Smooth muscle cell (in vitro differentiated cells): ENCODE measurements around the gene CDKAL1. TPM values are rescaled to one million over a fixed set of nuclear protein-coding genes. Genes with fewer than 3 reads are reported as not detected.
A peak's percentile ranks its signal among the peaks of the same experiment; 100 is the strongest.
"Not testable (repeated sequence)": the region's sequence is repeated elsewhere in the genome, so short reads cannot be mapped to it uniquely, and the experiment has no call there.

ENCODE experiments used
- DNase-seq: peaks from one replicate; lab custom pipeline; 2025; ENCODE audit not compliant: unreplicated experiment; lab: John Stamatoyannopoulos, UW
- H2AFZ ChIP-seq: fragments of 200-600 bp; sonication (generic); 2 replicates; pipeline ENCODE4 v1.6.0; 2016; ENCODE audit warnings: antibody characterized with exemption, low read depth, mild to moderate bottlenecking
- H3F3A ChIP-seq: fragments of 200-600 bp; sonication (generic); 2 replicates; pipeline ENCODE4 v1.6.0; 2017; ENCODE audit warnings: antibody characterized with exemption, low read depth
- H3K27ac ChIP-seq: fragments of 200-600 bp; sonication (generic); 2 replicates; pipeline ENCODE4 v1.5.1; 2016; ENCODE audit warnings: low read depth, mild to moderate bottlenecking
- H3K27me3 ChIP-seq: fragments of 200-600 bp; sonication (generic); 2 replicates; pipeline ENCODE4 v1.6.1; 2016; ENCODE audit warnings: low read depth, mild to moderate bottlenecking
- H3K36me3 ChIP-seq: fragments of 200-600 bp; sonication (generic); 2 replicates; pipeline ENCODE4 v1.5.1; 2016; ENCODE audit warnings: low read depth
- H3K4me1 ChIP-seq: fragments of 200-600 bp; sonication (generic); 2 replicates; pipeline ENCODE4 v1.5.1; 2016; ENCODE audit warnings: low read depth
- H3K4me2 ChIP-seq: fragments of 200-600 bp; sonication (generic); 2 replicates; pipeline ENCODE4 v1.6.0; 2016; ENCODE audit warnings: mild to moderate bottlenecking
- H3K4me3 ChIP-seq: fragments of 200-600 bp; sonication (generic); 2 replicates; pipeline ENCODE4 v1.5.1; 2016; ENCODE audit warnings: mild to moderate bottlenecking
- H3K79me2 ChIP-seq: fragments of 200-600 bp; sonication (generic); 2 replicates; pipeline ENCODE4 v1.6.0; 2016; ENCODE audit warnings: low read depth, mild to moderate bottlenecking
- H3K9ac ChIP-seq: fragments of 200-600 bp; sonication (generic); 2 replicates; pipeline ENCODE4 v1.6.0; 2016; ENCODE audit warnings: low read depth
- H3K9me3 ChIP-seq: fragments of 200-600 bp; sonication (generic); replicated peaks from 2 replicates; pipeline ENCODE4 v1.5.1; 2016; ENCODE audit warnings: low read depth
- H4K20me1 ChIP-seq: fragments of 200-600 bp; sonication (generic); 2 replicates; pipeline ENCODE4 v1.6.0; 2016; ENCODE audit warnings: low read depth
- WGBS: methylation state at CpG from one replicate; pipeline ENCODE4 v1.1.7; 2016; ENCODE audit warnings: low lambda C conversion rate; 5-methylcytosine and 5-hydroxymethylcytosine counted together
- polyA plus RNA-seq: library from polyadenylated mRNA; unstranded; fragments of >200 nt; fragmentation: Nextera tagmentation; extraction: Ambion mirVana; gene quantifications from 2 replicates; pipeline ENCODE4 v1.2.1, GENCODE V29; 2016
- total RNA-seq: library from RNA; depleted of rRNA; stranded (reverse); fragments of >200 nt; gene quantifications from 2 replicates; pipeline ENCODE4 v1.2.3, GENCODE V29; 2014
- TF ChIP-seq, protein P1 (sequence below): fragments of 200-600 bp; sonication (generic); IDR thresholded peaks from 2 replicates; pipeline ENCODE4 v1.5.1; 2017; ENCODE audit warnings: borderline replicate concordance, mild to moderate bottlenecking, antibody characterized with exemption; ENCODE audit not compliant: insufficient read depth, poor library complexity, severe bottlenecking

The CDKAL1 gene
- total and polyA plus RNA-seq, 2 experiments from 2014 or later: 16.5 to 16.6 TPM

DNA sequence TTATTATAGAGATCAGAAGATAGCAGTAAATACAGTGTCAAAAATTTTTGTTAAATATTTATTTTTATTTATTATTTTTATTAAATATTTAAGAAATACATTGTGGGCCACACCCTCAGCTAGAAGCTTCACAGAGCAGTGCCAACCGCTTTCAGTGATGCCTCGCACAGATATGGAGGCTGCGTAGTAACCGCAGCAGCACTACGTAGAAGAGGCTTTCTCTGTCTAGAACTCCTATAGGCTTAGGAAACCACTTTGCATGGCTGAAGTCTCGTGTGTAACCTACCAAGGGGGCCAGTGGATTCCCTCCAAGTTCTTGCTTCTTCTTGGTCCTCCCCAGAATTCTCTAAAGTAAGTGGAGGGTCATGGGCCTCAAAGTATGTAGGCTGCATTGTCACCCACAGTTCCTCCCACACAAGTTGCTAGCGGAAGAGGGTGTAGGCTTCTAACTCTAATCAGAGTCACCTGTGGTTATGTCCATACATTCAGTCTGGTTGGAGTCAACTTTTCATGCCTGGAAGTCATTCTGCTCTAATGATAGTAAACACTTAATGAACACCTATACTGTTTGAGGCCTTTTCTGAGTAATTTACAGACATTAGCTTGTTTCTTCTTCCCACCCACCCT lies 285.6 kb downstream of the CDKAL1 start:
- Histone ChIP-seq H3F3A (no peaks in the 10 kb centered on the region), H2AFZ (no peak overlapping the region), H3K36me3 (no peaks in the 10 kb centered on the region), H3K9ac (no peak overlapping the region), H3K27ac (no peak overlapping the region), H3K27me3 (no peaks in the 10 kb centered on the region), H3K4me3 (no peak overlapping the region), H3K9me3 (no peaks in the 10 kb centered on the region), H3K4me1 (no peaks in the 10 kb centered on the region), H4K20me1 (no peaks in the 10 kb centered on the region), H3K79me2 (no peaks in the 10 kb centered on the region), H3K4me2 (no peak overlapping the region)
- TF ChIP-seq, protein P1, sequence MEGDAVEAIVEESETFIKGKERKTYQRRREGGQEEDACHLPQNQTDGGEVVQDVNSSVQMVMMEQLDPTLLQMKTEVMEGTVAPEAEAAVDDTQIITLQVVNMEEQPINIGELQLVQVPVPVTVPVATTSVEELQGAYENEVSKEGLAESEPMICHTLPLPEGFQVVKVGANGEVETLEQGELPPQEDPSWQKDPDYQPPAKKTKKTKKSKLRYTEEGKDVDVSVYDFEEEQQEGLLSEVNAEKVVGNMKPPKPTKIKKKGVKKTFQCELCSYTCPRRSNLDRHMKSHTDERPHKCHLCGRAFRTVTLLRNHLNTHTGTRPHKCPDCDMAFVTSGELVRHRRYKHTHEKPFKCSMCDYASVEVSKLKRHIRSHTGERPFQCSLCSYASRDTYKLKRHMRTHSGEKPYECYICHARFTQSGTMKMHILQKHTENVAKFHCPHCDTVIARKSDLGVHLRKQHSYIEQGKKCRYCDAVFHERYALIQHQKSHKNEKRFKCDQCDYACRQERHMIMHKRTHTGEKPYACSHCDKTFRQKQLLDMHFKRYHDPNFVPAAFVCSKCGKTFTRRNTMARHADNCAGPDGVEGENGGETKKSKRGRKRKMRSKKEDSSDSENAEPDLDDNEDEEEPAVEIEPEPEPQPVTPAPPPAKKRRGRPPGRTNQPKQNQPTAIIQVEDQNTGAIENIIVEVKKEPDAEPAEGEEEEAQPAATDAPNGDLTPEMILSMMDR: no peak
- no peak for DNase-seq
- 98% methylated on average over 7 of the region's 7 CpGs for WGBS

DNA sequence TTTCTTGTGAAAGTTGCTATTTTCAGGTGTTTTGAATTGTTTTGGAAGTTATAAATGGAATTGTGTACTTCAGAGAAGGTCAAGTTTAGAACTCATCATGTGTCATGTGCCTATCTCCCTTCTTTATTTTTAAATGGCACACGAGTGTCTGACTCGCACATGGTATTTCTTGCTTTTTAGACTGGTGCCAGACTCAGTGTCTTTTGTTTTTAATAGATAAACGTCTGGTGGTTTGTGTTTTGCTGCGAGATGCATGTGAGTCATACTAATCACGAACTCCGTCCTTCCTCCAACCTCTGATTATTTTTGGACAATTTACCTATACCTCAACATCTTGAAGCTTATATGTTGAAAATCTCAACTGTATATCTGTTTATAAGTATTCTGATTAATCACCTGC lies 292.1 kb downstream of the CDKAL1 start:
- H3K4me1 ChIP-seq: peaks cover 7% of the 10 kb centered on the region
- H2AFZ ChIP-seq: no peak overlapping the region
- no peaks in the 10 kb centered on the region for H3K9me3 ChIP-seq
- TF ChIP-seq, protein P1: no peak
- peak overlapping the region; percentile 48 for H3K4me2 ChIP-seq
- no peaks in the 10 kb centered on the region for H4K20me1 ChIP-seq
- no peak for DNase-seq
- H3K27ac ChIP-seq: peak overlapping the region; percentile 68
- H3K27me3 ChIP-seq: no peaks in the 10 kb centered on the region
- 1% methylated on average over 6 of the region's 6 CpGs for WGBS
- peak overlapping the region; percentile 46 for H3K9ac ChIP-seq
- no peaks in the 10 kb centered on the region for H3K36me3 ChIP-seq
- H3F3A ChIP-seq: no peaks in the 10 kb centered on the region
- H3K79me2 ChIP-seq: no peaks in the 10 kb centered on the region
- no peak overlapping the region for H3K4me3 ChIP-seq

DNA sequence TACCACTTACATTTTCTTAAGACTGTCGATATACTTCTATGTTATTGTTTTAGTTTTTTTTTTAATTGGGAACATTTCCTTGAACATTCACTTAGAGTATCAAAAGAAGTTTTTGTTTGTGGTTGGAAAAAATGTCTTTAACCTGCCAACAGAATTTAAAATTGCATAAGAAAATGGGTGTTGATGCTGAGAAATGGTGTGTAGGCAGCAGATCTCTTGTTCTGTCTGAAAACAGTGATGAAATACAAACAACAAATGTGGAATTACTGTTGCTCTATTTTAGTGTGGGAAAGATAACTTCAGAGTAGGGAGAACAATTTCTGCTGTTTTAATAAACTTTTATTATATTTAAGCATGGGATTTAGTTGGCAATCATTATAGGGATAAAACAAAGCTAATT lies 293.5 kb downstream of the CDKAL1 start:
- WGBS: 100% methylated on average over 1 of the region's 1 CpG
- H3K9me3 ChIP-seq: no peaks in the 10 kb centered on the region
- H3K36me3 ChIP-seq: no peaks in the 10 kb centered on the region
- H3K79me2 ChIP-seq: no peaks in the 10 kb centered on the region
- H3K27ac ChIP-seq: no peak overlapping the region
- H4K20me1 ChIP-seq: no peaks in the 10 kb centered on the region
- no peak overlapping the region for H3K4me3 ChIP-seq
- DNase-seq: no peak
- H2AFZ ChIP-seq: no peak overlapping the region
- peak overlapping the region; percentile 19 for H3K4me2 ChIP-seq
- H3F3A ChIP-seq: no peaks in the 10 kb centered on the region
- H3K9ac ChIP-seq: no peak overlapping the region
- TF ChIP-seq, protein P1: no peak
- peaks cover 7% of the 10 kb centered on the region for H3K4me1 ChIP-seq
- H3K27me3 ChIP-seq: no peaks in the 10 kb centered on the region

DNA sequence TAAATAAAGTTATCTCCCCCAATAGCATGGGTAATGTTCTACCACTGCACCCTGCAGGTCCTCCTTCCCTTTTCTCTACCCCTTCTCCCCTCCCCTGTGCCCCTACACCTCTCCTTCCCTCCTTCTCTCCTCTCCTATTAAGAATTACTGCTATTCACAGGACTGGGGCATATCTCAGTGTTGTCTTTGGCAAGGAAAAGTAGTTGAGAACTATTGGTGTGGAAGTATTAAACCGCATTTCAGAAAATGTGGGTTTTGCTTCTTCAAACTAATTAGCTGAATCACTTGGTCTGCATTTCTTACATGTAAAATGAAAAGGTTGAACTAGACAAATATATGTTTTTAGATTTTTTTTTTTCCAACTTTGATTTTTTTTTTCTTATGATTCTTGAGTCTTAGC lies 296.3 kb downstream of the CDKAL1 start:
- no peak for DNase-seq
- Histone ChIP-seq H3K4me2 (no peak overlapping the region), H3F3A (no peaks in the 10 kb centered on the region), H3K4me3 (no peak overlapping the region), H3K9me3 (no peaks in the 10 kb centered on the region), H3K79me2 (no peaks in the 10 kb centered on the region), H3K4me1 (peaks cover 20% of the 10 kb centered on the region), H3K27ac (no peak overlapping the region), H4K20me1 (no peaks in the 10 kb centered on the region), H2AFZ (no peak overlapping the region), H3K36me3 (no peaks in the 10 kb centered on the region), H3K9ac (no peak overlapping the region), H3K27me3 (no peaks in the 10 kb centered on the region)
- 91% methylated on average over 1 of the region's 1 CpG for WGBS
- TF ChIP-seq, protein P1: no peak

DNA sequence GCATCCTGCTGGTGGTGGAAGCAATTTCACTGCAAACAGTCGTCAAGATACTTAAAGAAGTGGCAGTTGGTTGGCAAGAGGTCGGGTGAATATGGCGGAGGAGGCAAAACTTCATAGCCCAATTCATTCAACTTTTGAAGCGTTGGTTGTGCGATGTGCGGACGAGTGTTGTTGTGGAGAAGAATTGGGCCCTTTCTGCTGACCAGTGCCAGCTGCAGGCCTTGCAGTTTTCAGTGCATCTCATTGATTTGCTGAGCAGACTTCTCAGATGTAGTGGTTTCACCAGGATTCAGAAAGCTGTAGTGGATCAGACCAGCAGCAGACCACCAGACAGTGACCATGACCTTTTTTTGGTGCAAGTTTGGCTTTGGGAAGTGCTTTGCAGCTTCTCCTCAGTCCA lies 297.0 kb downstream of the CDKAL1 start:
- not testable (repeated sequence) for H3K9me3 ChIP-seq, H4K20me1 ChIP-seq, H3K9ac ChIP-seq, H3K79me2 ChIP-seq, H3K27me3 ChIP-seq, H2AFZ ChIP-seq, H3K4me3 ChIP-seq, H3K4me2 ChIP-seq, H3K36me3 ChIP-seq, H3F3A ChIP-seq, H3K27ac ChIP-seq, DNase-seq
- H3K4me1 ChIP-seq: peaks cover 15% of the 10 kb centered on the region
- 93% methylated on average over 7 of the region's 7 CpGs for WGBS
